CD4-positive, CD25-positive, alpha-beta regulatory T cell (primary cell): Measurements from ENCODE around the gene JDP2. TPM values are rescaled to one million over a fixed set of nuclear protein-coding genes. Genes with fewer than 3 reads are reported as not detected.
A peak's percentile ranks its signal among the peaks of the same experiment; 100 is the strongest.

Source experiments
- ATAC-seq, 2 donors: fragments of 150-1000 bp; cut with Tn5 transposase; one replicate each; pipeline ENCODE4 v1.10.0; 2021; ENCODE audit warnings: low read depth in 2 of 2, moderate number of reproducible peaks in 2 of 2, moderate library complexity in 1 of 2
- DNase-seq, 3 donors: peaks; one replicate each; pipeline versions ENCODE4 v3.0.0 to v3.0.0-alpha.2; 2012 to 2022; ENCODE audit warnings: mixed read lengths in 1 of 3
- H3K27ac ChIP-seq: one replicate; pipeline ENCODE4 v1.7.0; 2013; ENCODE audit warnings: mild to moderate bottlenecking, low read length; ENCODE audit not compliant: insufficient read depth, poor library complexity, severe bottlenecking
- H3K27me3 ChIP-seq: one replicate; pipeline ENCODE4 v1.7.0; 2013; ENCODE audit warnings: low read length; ENCODE audit not compliant: control insufficient read depth, insufficient read depth
- H3K36me3 ChIP-seq: one replicate; pipeline ENCODE4 v1.7.0; 2013; ENCODE audit warnings: mild to moderate bottlenecking, low read length, moderate library complexity; ENCODE audit not compliant: control insufficient read depth, insufficient read depth
- H3K4me1 ChIP-seq: 2 replicates; pipeline ENCODE4 v1.7.0; 2013; ENCODE audit warnings: mild to moderate bottlenecking, low read length; ENCODE audit not compliant: insufficient read depth, control insufficient read depth, poor library complexity, severe bottlenecking
- H3K4me3 ChIP-seq: one replicate; pipeline ENCODE4 v1.7.0; 2013; ENCODE audit warnings: low read depth, mild to moderate bottlenecking, low read length, moderate library complexity
- H3K9me3 ChIP-seq, 2 experiments: 1 replicate in 1 of 2; 2 replicates in 1 of 2; pipeline ENCODE4 v1.7.0; 2013; ENCODE audit warnings: low read length in 2 of 2, mild to moderate bottlenecking in 1 of 2, moderate library complexity in 1 of 2; ENCODE audit not compliant: control insufficient read depth in 2 of 2
- H3K27ac Mint-ChIP-seq, 3 donors: one replicate each; pipeline ENCODE4 v1.8.0; 2020 to 2022; ENCODE audit warnings: mild to moderate bottlenecking in 3 of 3, mixed read lengths in 3 of 3, moderate library complexity in 2 of 3
- H3K27me3 Mint-ChIP-seq: one replicate; pipeline ENCODE4 v1.8.0; 2022; ENCODE audit warnings: mild to moderate bottlenecking, mixed read lengths
- H3K36me3 Mint-ChIP-seq: one replicate; pipeline ENCODE4 v1.8.0; 2020; ENCODE audit warnings: mixed read lengths
- H3K4me1 Mint-ChIP-seq, 4 donors: one replicate each; pipeline ENCODE4 v1.8.0; 2020 to 2022; ENCODE audit warnings: mixed read lengths in 4 of 4, mild to moderate bottlenecking in 1 of 4
- H3K4me3 Mint-ChIP-seq, 4 donors: one replicate each; pipeline ENCODE4 v1.8.0; 2020 to 2022; ENCODE audit warnings: mild to moderate bottlenecking in 4 of 4, mixed read lengths in 4 of 4, moderate library complexity in 3 of 4
- H3K9me3 Mint-ChIP-seq, 7 donors: one replicate each; pipeline ENCODE4 v1.8.0; 2020 to 2022; ENCODE audit warnings: mixed read lengths in 7 of 7, mild to moderate bottlenecking in 3 of 7, moderate library complexity in 2 of 7
- polyA plus RNA-seq, 4 donors: library from polyadenylated mRNA; unstranded; fragments of 300-500 nt; fragmentation: Illumina TruSeq; gene quantifications; one replicate each; pipeline ENCODE4 v1.2.3, GENCODE V29; 2021
- total RNA-seq: library from RNA; stranded (reverse); gene quantifications from one replicate; pipeline ENCODE4 v1.2.3, GENCODE V29; 2022

Gene JDP2
- total and polyA plus RNA-seq, 5 donors from 2014 or later: 0.62 to 0.79 TPM; not detected in 3

DNA sequence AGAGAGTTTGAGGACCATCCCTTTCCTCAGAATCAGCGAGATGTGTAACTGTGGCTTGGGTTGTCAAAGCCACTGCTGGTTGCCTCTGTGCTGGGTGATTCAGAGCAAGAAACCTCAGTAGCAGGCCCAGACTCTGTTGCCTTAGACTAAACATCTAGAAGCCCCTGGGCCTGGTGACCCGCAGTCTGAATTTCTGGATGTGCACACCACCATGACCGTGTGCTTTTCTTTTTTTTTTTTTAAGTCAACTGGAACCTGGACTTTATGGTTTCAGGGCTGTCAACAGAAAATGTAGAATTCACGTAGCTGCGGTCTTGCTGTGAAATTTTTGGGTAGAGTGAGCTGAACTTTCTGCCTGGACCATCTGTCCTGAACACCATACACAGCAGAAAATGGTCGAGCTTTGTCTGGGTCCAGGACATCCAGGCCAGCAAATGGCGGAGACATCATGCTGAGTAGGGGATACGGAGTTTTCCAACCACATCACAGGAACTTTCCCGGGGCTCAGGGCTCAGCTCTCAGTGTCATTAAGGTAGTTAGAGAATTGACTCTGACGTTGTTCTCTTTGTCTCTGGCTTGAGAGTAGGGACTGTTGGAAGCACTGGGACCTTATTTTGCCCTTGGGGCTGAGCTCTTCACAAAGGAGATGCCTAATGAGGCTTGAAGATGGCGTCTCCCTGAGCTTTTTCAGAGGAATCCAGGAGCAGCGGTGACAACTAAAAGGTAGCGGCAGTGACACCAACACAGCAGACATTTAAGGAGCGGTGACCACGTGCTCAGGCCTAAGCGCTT lies 71.5 kb downstream of the JDP2 start:
- Mint-ChIP-seq H3K27me3 (no peaks in the 10 kb centered on the region), H3K4me1 (peaks cover 6 to 17% (median 12%) of the 10 kb centered on the region in 4 donors), H3K27ac (no peak overlapping the region), H3K9me3 (no peaks in the 10 kb centered on the region), H3K36me3 (no peaks in the 10 kb centered on the region), H3K4me3 (no peak overlapping the region)
- H3K4me1 ChIP-seq: peaks cover 6% of the 10 kb centered on the region
- no peaks in the 10 kb centered on the region for H3K9me3 ChIP-seq
- no peaks in the 10 kb centered on the region for H3K36me3 ChIP-seq
- no peak for DNase-seq
- H3K27me3 ChIP-seq: no peaks in the 10 kb centered on the region
- H3K4me3 ChIP-seq: no peak overlapping the region
- no peak overlapping the region for H3K27ac ChIP-seq
- ATAC-seq: no peak

DNA sequence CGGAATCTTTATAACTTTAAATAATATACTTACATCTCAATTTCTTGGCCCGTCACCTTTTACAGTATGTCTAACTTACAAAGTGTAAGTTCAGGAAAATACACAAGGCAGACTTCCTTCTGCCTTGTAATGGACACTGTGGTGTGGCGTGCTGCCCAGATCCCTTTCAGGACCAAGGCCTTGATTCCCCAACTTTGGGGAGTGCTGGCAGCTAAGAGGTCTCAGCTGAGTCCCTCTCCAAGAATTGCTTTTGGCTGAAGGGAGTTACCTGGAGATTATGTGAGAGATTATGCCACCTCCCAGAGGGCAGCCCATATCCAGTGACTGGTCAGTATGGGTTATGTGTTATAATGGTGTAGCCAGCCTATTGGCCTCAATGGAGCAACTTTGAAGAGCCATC lies 73.3 kb downstream of the JDP2 start:
- DNase-seq: no peak
- ATAC-seq: no peak
- H3K4me3 ChIP-seq: no peak overlapping the region
- Mint-ChIP-seq H3K36me3 (no peaks in the 10 kb centered on the region), H3K4me1 (peaks cover 6 to 13% (median 10%) of the 10 kb centered on the region in 4 donors), H3K27ac (no peak overlapping the region), H3K9me3 (peaks cover 0 to 2% (median 0%) of the 10 kb centered on the region in 7 donors), H3K27me3 (no peaks in the 10 kb centered on the region), H3K4me3 (no peak overlapping the region)
- H3K4me1 ChIP-seq: peaks cover 6% of the 10 kb centered on the region
- H3K27ac ChIP-seq: no peak overlapping the region
- no peaks in the 10 kb centered on the region for H3K27me3 ChIP-seq
- H3K36me3 ChIP-seq: no peaks in the 10 kb centered on the region
- H3K9me3 ChIP-seq: no peaks in the 10 kb centered on the region

DNA sequence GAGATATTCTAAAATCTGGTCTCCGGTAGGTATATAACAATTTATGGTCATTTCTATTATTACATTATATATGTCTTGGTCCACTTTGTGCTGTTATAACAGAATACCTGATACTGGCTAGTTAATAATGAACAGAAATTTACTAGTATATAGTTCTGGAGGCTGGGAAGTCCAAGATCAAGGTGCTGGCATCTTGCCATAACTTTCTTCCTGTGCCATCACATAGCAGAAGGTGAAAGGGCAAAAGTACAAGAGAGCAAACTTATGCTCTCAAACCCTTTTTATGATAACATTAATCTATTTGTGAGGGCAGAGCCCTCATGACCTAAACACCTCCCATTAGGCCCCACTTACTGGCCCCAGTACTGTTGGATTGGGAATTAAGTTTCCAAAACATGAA lies 76.6 kb downstream of the JDP2 start:
- H3K27me3 Mint-ChIP-seq: no peaks in the 10 kb centered on the region

DNA sequence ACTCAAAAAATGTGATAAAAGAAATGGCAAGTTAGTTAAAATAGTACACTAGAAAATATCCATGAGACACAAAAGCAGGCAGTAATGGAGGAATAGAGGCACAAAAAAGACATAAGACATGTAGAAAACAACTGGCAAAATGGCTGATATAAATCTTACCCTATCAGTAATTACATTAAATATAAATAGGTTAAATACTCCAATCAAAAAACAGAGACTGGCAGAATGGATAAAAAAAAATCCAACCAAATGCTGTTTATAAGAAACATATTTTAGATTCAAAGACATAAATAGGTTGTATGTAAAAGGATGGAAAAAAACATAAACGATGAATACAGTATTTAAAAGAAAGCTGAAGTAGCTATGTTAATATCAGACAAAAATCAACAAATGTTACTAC lies 79.1 kb downstream of the JDP2 start:
- ATAC-seq: no peak
- Mint-ChIP-seq H3K27me3 (no peaks in the 10 kb centered on the region), H3K27ac (no peak overlapping the region), H3K36me3 (no peaks in the 10 kb centered on the region), H3K4me3 (no peak overlapping the region), H3K9me3 (peaks cover 0 to 22% (median 4%) of the 10 kb centered on the region in 7 donors), H3K4me1 (peaks cover 0 to 12% (median 0%) of the 10 kb centered on the region in 4 donors)
- no peak overlapping the region for H3K27ac ChIP-seq
- no peaks in the 10 kb centered on the region for H3K36me3 ChIP-seq
- no peaks in the 10 kb centered on the region for H3K4me1 ChIP-seq
- no peaks in the 10 kb centered on the region for H3K27me3 ChIP-seq
- no peak overlapping the region for H3K4me3 ChIP-seq
- DNase-seq: no peak
- H3K9me3 ChIP-seq: peaks cover 11 to 19% of the 10 kb centered on the region in 2 experiments

More for the DNA sequence above, 76.6 kb downstream of the JDP2 start:
- Mint-ChIP-seq H3K36me3 (no peaks in the 10 kb centered on the region), H3K4me1 (peaks cover 0 to 6% (median 0%) of the 10 kb centered on the region in 4 donors), H3K4me3 (no peak overlapping the region), H3K27ac (no peak overlapping the region), H3K9me3 (peaks cover 0 to 5% (median 0%) of the 10 kb centered on the region in 7 donors)
- no peak for DNase-seq
- ATAC-seq: no peak
- Histone ChIP-seq H3K4me3 (no peak overlapping the region), H3K27me3 (no peaks in the 10 kb centered on the region), H3K27ac (no peak overlapping the region), H3K36me3 (no peaks in the 10 kb centered on the region), H3K4me1 (no peaks in the 10 kb centered on the region), H3K9me3 (peaks cover 0 to 3% of the 10 kb centered on the region in 2 experiments)

DNA sequence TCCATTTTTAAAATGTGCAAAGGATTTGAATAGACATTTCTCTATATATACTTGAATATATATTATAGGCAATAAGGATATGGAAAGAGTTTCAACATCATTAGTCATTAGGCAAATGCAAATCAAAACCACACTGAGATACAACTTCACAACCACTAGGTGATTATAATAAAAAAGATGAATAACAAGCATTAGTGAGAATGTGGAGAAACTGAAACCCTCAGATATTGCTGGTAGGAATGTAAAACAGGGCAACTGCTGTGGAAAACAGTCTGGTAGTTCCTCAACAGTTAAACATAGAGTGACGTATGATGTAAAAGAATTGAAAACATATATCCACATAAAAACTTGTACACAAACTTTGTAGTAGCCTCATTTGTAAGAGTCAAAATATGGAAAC lies 82.7 kb downstream of the JDP2 start:
- no peaks in the 10 kb centered on the region for H3K36me3 ChIP-seq
- Mint-ChIP-seq H3K36me3 (no peaks in the 10 kb centered on the region), H3K27ac (no peak overlapping the region), H3K4me3 (peak overlapping the region in 1 of 4 donors; percentile 21), H3K27me3 (no peaks in the 10 kb centered on the region), H3K4me1 (peaks cover 7 to 27% (median 19%) of the 10 kb centered on the region in 4 donors), H3K9me3 (peaks cover 0 to 27% (median 6%) of the 10 kb centered on the region in 7 donors)
- ATAC-seq (no peak), DNase-seq (no peak)
- no peaks in the 10 kb centered on the region for H3K27me3 ChIP-seq
- peaks cover 21% of the 10 kb centered on the region for H3K4me1 ChIP-seq
- H3K4me3 ChIP-seq: no peak overlapping the region
- H3K9me3 ChIP-seq: peaks cover 14 to 22% of the 10 kb centered on the region in 2 experiments
- H3K27ac ChIP-seq: no peak overlapping the region

DNA sequence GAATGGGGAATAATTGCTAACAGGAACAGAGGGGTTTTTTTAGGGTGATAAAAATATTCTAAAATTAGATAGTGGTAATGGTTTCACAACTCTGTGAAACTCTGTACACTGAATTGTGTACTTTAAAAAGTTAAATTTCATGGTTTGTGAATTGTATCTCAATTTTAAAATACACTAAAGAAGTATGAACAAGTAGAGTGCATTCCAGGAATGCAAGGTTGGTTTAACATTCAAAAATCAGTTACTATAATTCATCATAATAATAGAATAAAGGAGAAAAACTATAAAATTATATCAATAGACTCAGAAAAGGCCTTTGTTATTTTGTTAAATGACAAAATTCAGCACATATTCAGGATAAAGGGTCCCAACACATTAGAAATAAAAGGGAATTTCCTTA lies 83.4 kb downstream of the JDP2 start:
- peaks cover 13 to 34% (median 26%) of the 10 kb centered on the region in 4 donors for H3K4me1 Mint-ChIP-seq
- no peak overlapping the region for H3K4me3 ChIP-seq
- no peak overlapping the region for H3K27ac ChIP-seq
- no peak for DNase-seq
- H3K4me3 Mint-ChIP-seq: peak overlapping the region in 2 of 4 donors; percentile 21 to 85
- no peaks in the 10 kb centered on the region for H3K27me3 Mint-ChIP-seq
- ATAC-seq: no peak
- peaks cover 0 to 27% (median 6%) of the 10 kb centered on the region in 7 donors for H3K9me3 Mint-ChIP-seq
- no peaks in the 10 kb centered on the region for H3K27me3 ChIP-seq
- no peak overlapping the region for H3K27ac Mint-ChIP-seq
- H3K36me3 Mint-ChIP-seq: no peaks in the 10 kb centered on the region
- no peaks in the 10 kb centered on the region for H3K36me3 ChIP-seq
- H3K4me1 ChIP-seq: peaks cover 27% of the 10 kb centered on the region
- peaks cover 14 to 22% of the 10 kb centered on the region in 2 experiments for H3K9me3 ChIP-seq

DNA sequence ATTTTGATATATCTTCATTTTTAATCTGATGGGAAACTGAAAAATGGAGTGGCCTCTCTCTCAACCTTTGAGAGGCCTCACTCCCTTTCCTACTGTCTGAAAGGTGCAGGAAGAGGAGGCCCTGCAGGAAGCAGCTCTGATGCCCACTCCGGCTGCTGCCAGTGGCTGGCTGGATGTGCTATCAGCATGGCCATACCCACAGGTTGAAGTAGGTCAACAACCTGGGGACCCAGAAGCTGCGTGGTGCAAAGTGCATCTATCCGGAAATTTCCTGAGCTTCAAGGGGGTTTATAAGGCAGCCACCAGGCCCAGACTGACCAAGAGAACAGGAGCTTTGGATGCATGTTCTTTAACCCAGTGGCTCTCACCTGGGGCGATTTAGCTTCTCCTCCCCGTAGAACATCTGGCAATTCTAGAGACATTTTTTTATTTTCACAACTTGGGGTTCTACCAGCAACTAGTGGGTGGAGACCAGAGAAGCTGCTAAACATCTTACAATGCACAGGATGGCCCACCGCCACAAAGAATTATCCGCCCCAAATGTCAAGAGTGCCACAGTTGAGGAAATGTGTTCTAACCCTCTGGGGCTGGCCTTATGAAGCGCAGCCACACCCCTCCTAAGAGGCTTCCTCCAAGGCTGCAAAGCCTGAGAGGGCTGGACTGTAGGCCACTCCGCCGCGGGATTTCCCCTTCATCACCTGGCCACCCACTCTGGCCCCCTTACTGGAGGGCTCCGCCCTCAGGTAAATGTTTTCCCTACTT lies 86.3 kb downstream of the JDP2 start:
- H3K9me3 ChIP-seq: peaks cover 14 to 19% of the 10 kb centered on the region in 2 experiments
- peak overlapping the region; percentile 89 to 99 (median 96) for H3K27ac Mint-ChIP-seq
- peak; percentile 22 to 73 (median 39) for DNase-seq
- no peaks in the 10 kb centered on the region for H3K27me3 Mint-ChIP-seq
- H3K4me3 Mint-ChIP-seq: peak overlapping the region; percentile 77 to 94 (median 91)
- H3K36me3 Mint-ChIP-seq: no peaks in the 10 kb centered on the region
- no peaks in the 10 kb centered on the region for H3K36me3 ChIP-seq
- peaks cover 0 to 22% (median 6%) of the 10 kb centered on the region in 7 donors for H3K9me3 Mint-ChIP-seq
- peaks cover 20 to 49% (median 41%) of the 10 kb centered on the region in 4 donors for H3K4me1 Mint-ChIP-seq
- peak overlapping the region; percentile 67 for H3K4me3 ChIP-seq
- ATAC-seq: peak; percentile 39 to 47
- peak overlapping the region; percentile 89 for H3K27ac ChIP-seq
- H3K4me1 ChIP-seq: peaks cover 32% of the 10 kb centered on the region
- no peaks in the 10 kb centered on the region for H3K27me3 ChIP-seq
